B cell (primary cell): ENCODE measurements around the gene P2RX5. TPM values are rescaled to one million over a fixed set of nuclear protein-coding genes. Genes with fewer than 3 reads are reported as not detected.

Experiments used
- ATAC-seq: fragments of 200-7000 bp; cut with Tn5 transposase; one replicate; pipeline ENCODE4 v1.10.0; 2021; ENCODE audit warnings: low read depth, mild to moderate bottlenecking, moderate number of reproducible peaks, moderate library complexity
- CTCF ChIA-PET: fragments of 350-600 bp; sonication (Branson Sonifier 250); formaldehyde crosslinking; loops from one replicate; lab custom pipeline; 2021; ENCODE audit warnings: antibody characterized with exemption, inconsistent platforms; lab: Charles Lee
- POLR2A ChIA-PET: fragments of 350-600 bp; sonication (Branson Sonifier 250); formaldehyde crosslinking; loops from one replicate; lab custom pipeline; 2021; ENCODE audit warnings: antibody characterized with exemption; lab: Charles Lee
- DNase-seq: peaks from one replicate; pipeline ENCODE4 v3.0.0; 2013
- H2AFZ ChIP-seq: 2 replicates; pipeline ENCODE4 v1.6.1; 2012; ENCODE audit warnings: mild to moderate bottlenecking, low read depth, low read length; ENCODE audit not compliant: insufficient read depth, poor library complexity, severe bottlenecking
- H3K27ac ChIP-seq, 2 donors: 1 replicate in 1 of 2; 2 replicates in 1 of 2; pipeline ENCODE4 v1.5.1; 2012 to 2013; ENCODE audit warnings: low read length in 2 of 2, mild to moderate bottlenecking in 2 of 2, moderate library complexity in 1 of 2
- H3K27me3 ChIP-seq, 4 experiments: fragments of 200-600 bp in 1 of 4; sonication (generic) in 1 of 4; replicated peaks in 1 of 4; 1 replicate in 2 of 4; 2 replicates in 2 of 4; pipeline versions ENCODE4 v1.6.1 to v1.7.0; 2013 to 2016; ENCODE audit warnings: low read length in 3 of 4, mild to moderate bottlenecking in 2 of 4, mixed read lengths in 1 of 4, moderate library complexity in 1 of 4; ENCODE audit not compliant: insufficient read depth in 4 of 4, control insufficient read depth in 3 of 4; ENCODE audit errors: control extremely low read depth in 1 of 4
- H3K36me3 ChIP-seq, 2 experiments: replicated peaks in 1 of 2; 1 replicate in 1 of 2; 2 replicates in 1 of 2; pipeline versions ENCODE4 v1.6.1 to v1.7.1; 2013; ENCODE audit warnings: low read length in 1 of 2; ENCODE audit not compliant: insufficient read depth in 2 of 2, control insufficient read depth in 1 of 2; ENCODE audit errors: control extremely low read depth in 1 of 2, extremely low read depth in 1 of 2
- H3K4me1 ChIP-seq, 2 donors: fragments of 200-600 bp in 1 of 2; sonication (generic) in 1 of 2; 1 replicate in 1 of 2; 2 replicates in 1 of 2; pipeline versions ENCODE4 v1.5.1 to v1.6.1; 2013 to 2017; ENCODE audit warnings: low read length in 2 of 2; ENCODE audit not compliant: control insufficient read depth in 2 of 2, insufficient read depth in 2 of 2
- H3K4me2 ChIP-seq: replicated peaks from 2 replicates; pipeline ENCODE3; 2012; ENCODE audit warnings: mild to moderate bottlenecking, low read depth, low read length; ENCODE audit not compliant: poor library complexity, severe bottlenecking
- H3K4me3 ChIP-seq, 5 experiments: fragments of 200-600 bp in 1 of 5; sonication (generic) in 1 of 5; 1 replicate in 3 of 5; 2 replicates in 2 of 5; pipeline versions ENCODE4 v1.5.1 to v1.7.0; 2011 to 2016; ENCODE audit warnings: low read length in 4 of 5, mild to moderate bottlenecking in 4 of 5, low read depth in 2 of 5, control low read depth in 1 of 5, moderate library complexity in 1 of 5; ENCODE audit not compliant: insufficient read depth in 1 of 5; ENCODE audit errors: control extremely low read depth in 1 of 5, extremely low read depth in 1 of 5
- H3K79me2 ChIP-seq: fragments of 200-600 bp; sonication (generic); one replicate; pipeline ENCODE4 v1.6.0; 2016; ENCODE audit warnings: low read length; ENCODE audit not compliant: control insufficient read depth, insufficient read depth
- H3K9ac ChIP-seq: fragments of 200-600 bp; sonication (generic); 2 replicates; pipeline ENCODE4 v1.6.1; 2017; ENCODE audit warnings: mild to moderate bottlenecking, low read length, moderate library complexity
- H3K9me3 ChIP-seq, 3 donors: one replicate each; pipeline versions ENCODE4 v1.6.1 to v1.7.1; 2013; ENCODE audit warnings: low read length in 2 of 3; ENCODE audit not compliant: control insufficient read depth in 2 of 3, insufficient read depth in 1 of 3; ENCODE audit errors: control extremely low read depth in 1 of 3
- H4K20me1 ChIP-seq: 2 replicates; pipeline ENCODE4 v1.6.0; 2012; ENCODE audit warnings: mild to moderate bottlenecking, low read length; ENCODE audit not compliant: insufficient read depth, control insufficient read depth, poor library complexity, severe bottlenecking
- H3K27ac Mint-ChIP-seq: one replicate; pipeline ENCODE4 v1.8.0; 2021; ENCODE audit warnings: mixed read lengths
- H3K27me3 Mint-ChIP-seq: one replicate; pipeline ENCODE4 v1.8.0; 2021; ENCODE audit warnings: mixed read lengths
- H3K4me1 Mint-ChIP-seq: one replicate; pipeline ENCODE4 v1.8.0; 2021; ENCODE audit warnings: mixed read lengths
- H3K4me3 Mint-ChIP-seq: one replicate; pipeline ENCODE4 v1.8.0; 2021; ENCODE audit warnings: mixed read lengths
- H3K9me3 Mint-ChIP-seq: one replicate; pipeline ENCODE4 v1.8.0; 2022; ENCODE audit warnings: mixed read lengths; ENCODE audit not compliant: insufficient read depth
- CTCF ChIP-seq: fragments of 200-600 bp; IDR thresholded peaks from one replicate; pipeline ENCODE4 v1.8.0; 2022; ENCODE audit warnings: antibody characterized with exemption, mild to moderate bottlenecking
- EZH2 ChIP-seq: IDR thresholded peaks from 2 replicates; pipeline ENCODE4 v1.6.1; 2012; ENCODE audit warnings: borderline replicate concordance, low read depth, mild to moderate bottlenecking, moderate library complexity, low read length; ENCODE audit not compliant: insufficient read depth, poor library complexity, severe bottlenecking
- WGBS: methylation state at CpG from one replicate; pipeline ENCODE4 v1.1.5; 2013; ENCODE audit warnings: missing lambda C conversion rate; ENCODE audit not compliant: insufficient coverage; 5-methylcytosine and 5-hydroxymethylcytosine counted together
- intact Hi-C: fragments of 100-400 bp; cut with micrococcal nuclease; formaldehyde crosslinking; loops from one replicate; pipeline ENCODE4 v1.10.0; 2022
- polyA plus RNA-seq: library from polyadenylated mRNA; depleted of rRNA; stranded (reverse); fragments of >200 nt; gene quantifications from 2 replicates; pipeline ENCODE4 v1.2.3, GENCODE V29; 2012
- total RNA-seq, 2 donors: library from RNA; stranded (reverse); fragments of 120-200 nt in 1 of 2; gene quantifications; 1 replicate in 1 of 2; 2 replicates in 1 of 2; pipeline versions ENCODE4 v1.2.3 to v1.2.4, GENCODE V29; 2013 to 2022

P2RX5 gene
- total and polyA plus RNA-seq, 2 donors (not counting 1 experiment from before 2014, with no cell fraction given), result 405 to 745 TPM

DNA sequence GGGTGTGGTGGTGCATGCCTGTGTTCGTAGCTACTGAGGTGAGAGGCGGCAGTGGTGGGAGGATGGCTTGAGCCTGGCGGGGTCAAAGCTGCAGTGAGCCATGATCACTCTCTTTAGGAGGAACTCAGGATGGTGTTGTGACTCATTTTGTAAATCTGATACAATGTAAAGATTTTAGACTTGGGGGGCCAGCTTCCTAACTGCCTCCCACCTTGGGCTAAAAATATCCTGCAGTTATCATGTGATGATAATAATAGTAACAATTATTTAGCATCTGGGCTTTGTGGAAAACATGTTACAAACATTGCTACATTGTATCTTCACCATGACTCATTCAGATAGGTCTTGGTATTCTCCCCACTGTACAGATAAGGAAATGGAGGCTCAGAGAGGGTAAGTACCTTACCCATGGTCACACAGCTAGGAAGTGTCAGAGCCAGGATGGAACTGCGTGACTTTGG is 52.0 kb downstream of the P2RX5 start:
- CTCF ChIA-PET, result interaction anchor here (2.6 kb wide), 1 partner anchor 8 kb away, joined by 9 read pairs; the partner anchor contains the start of genes CTNS and SHPK

More for the DNA sequence above, 52.0 kb downstream of the P2RX5 start:
- H3K4me3 ChIP-seq, result no peak overlapping the region
- Mint-ChIP-seq H3K27ac (peak overlapping the region; percentile 54), H3K27me3 (no peaks in the 10 kb centered on the region), H3K4me3 (no peak overlapping the region), H3K9me3 (no peaks in the 10 kb centered on the region), H3K4me1 (peaks cover 33% of the 10 kb centered on the region)
- H3K4me1 ChIP-seq, result peaks cover 20 to 28% of the 10 kb centered on the region in 2 donors
- H3K36me3 ChIP-seq, result peaks cover 1 to 5% of the 10 kb centered on the region in 2 experiments
- no peak overlapping the region for H2AFZ ChIP-seq
- intact Hi-C loops, result no loop called here
- H3K9me3 ChIP-seq, result no peaks in the 10 kb centered on the region
- no peaks in the 10 kb centered on the region for H3K27me3 ChIP-seq
- no peak overlapping the region for H3K4me2 ChIP-seq
- H3K27ac ChIP-seq, result no peak overlapping the region
- POLR2A ChIA-PET, result interaction anchor here (0.9 kb wide), 1 partner anchor 23 kb away, joined by 3 read pairs; no protein-coding TSS in a partner anchor
- 85% methylated on average over 3 of the region's 4 CpGs for WGBS
- no peak for TF ChIP-seq EZH2
- no peak for TF ChIP-seq CTCF
- H4K20me1 ChIP-seq, result no peaks in the 10 kb centered on the region
- H3K9ac ChIP-seq, result no peak overlapping the region
- ATAC-seq (no peak), DNase-seq (no peak)
- peaks cover 3% of the 10 kb centered on the region for H3K79me2 ChIP-seq
